HG02571 (cell line): ENCODE results near the gene CNIH4.
"Not testable (repeated sequence)": the region's sequence is repeated elsewhere in the genome, so short reads cannot be mapped to it uniquely, and the experiment has no call there.

Experiments
- ATAC-seq: cut with Tn5 transposase; IDR thresholded peaks from one replicate; pipeline ENCODE4 v1.9.1; 2021; ENCODE audit warnings: mild to moderate bottlenecking, moderate library complexity; ENCODE audit not compliant: unreplicated experiment

The CNIH4 gene

GRCh38 chr1:224393294-224393693, 36.6 kb downstream of the CNIH4 start:
- ATAC-seq = no peak

GRCh38 chr1:224399887-224400286, 43.2 kb downstream of the CNIH4 start:
- ATAC-seq = no peak

GRCh38 chr1:224402472-224403036, 45.9 kb downstream of the CNIH4 start:
- ATAC-seq = no peak

GRCh38 chr1:224404916-224405603, 48.4 kb downstream of the CNIH4 start:
- ATAC-seq = no peak

- no peak for ATAC-seq
Observed at GRCh38 chr1:224405604-224405970, 48.9 kb downstream of the CNIH4 start.

- no peak for ATAC-seq
Observed at GRCh38 chr1:224406216-224406615, 49.5 kb downstream of the CNIH4 start.

GRCh38 chr1:224407571-224408293, 51.1 kb downstream of the CNIH4 start:
- ATAC-seq = no peak

- ATAC-seq = no peak
Observed at GRCh38 chr1:224408294-224408590, 51.6 kb downstream of the CNIH4 start.

- ATAC-seq = no peak
Observed at GRCh38 chr1:224411766-224412165, 55.1 kb downstream of the CNIH4 start.

- no peak for ATAC-seq
Observed at GRCh38 chr1:224420106-224420505, 63.4 kb downstream of the CNIH4 start.

- ATAC-seq = no peak
Observed at GRCh38 chr1:224425279-224425884, 68.7 kb downstream of the CNIH4 start.

GRCh38 chr1:224426869-224427268, 70.2 kb downstream of the CNIH4 start:
- ATAC-seq = not testable (repeated sequence)

GRCh38 chr1:224427346-224427745, 70.7 kb downstream of the CNIH4 start:
- ATAC-seq = no peak

- not testable (repeated sequence) for ATAC-seq
Observed at GRCh38 chr1:224428713-224429112, 72.0 kb downstream of the CNIH4 start.
